Measurements from ENCODE around the gene LYRM1.

LYRM1 gene

DNA sequence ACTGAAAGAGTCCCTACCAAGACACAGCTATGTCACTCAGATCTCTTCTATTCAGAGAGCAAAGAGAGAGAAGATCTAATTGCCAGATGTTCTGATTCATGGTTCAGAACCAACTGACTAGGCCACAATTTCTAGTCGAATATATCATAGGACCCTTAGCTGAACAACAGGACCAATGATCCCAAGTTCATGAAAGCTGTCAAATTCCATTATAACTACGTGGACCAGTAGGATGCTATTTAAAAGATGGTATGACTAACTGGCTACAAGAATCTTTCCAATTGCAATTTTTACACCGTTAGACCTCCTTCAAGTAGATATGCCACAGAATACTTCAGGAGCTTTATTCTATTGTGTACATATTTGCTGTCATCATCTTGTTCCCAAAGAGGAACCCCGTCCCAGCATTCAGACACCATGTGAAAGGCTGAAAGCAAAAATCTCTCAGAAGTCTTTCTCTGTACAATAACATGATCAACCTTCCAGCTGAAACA is 26.4 kb upstream of the LYRM1 start:
- TF ChIP-seq EZH2 (optimal IDR thresholded peaks at IDR 0.05; ENCODE audit: low read depth, low read length) = no peak
- TF ChIP-seq, protein P1, sequence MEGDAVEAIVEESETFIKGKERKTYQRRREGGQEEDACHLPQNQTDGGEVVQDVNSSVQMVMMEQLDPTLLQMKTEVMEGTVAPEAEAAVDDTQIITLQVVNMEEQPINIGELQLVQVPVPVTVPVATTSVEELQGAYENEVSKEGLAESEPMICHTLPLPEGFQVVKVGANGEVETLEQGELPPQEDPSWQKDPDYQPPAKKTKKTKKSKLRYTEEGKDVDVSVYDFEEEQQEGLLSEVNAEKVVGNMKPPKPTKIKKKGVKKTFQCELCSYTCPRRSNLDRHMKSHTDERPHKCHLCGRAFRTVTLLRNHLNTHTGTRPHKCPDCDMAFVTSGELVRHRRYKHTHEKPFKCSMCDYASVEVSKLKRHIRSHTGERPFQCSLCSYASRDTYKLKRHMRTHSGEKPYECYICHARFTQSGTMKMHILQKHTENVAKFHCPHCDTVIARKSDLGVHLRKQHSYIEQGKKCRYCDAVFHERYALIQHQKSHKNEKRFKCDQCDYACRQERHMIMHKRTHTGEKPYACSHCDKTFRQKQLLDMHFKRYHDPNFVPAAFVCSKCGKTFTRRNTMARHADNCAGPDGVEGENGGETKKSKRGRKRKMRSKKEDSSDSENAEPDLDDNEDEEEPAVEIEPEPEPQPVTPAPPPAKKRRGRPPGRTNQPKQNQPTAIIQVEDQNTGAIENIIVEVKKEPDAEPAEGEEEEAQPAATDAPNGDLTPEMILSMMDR (IDR thresholded peaks at IDR 0.05; ENCODE audit: low read length) = no peak
- TF ChIP-seq EZH2phosphoT487 (IDR thresholded peaks at IDR 0.05; ENCODE audit: low read length) = no peak
- H3K4me1 ChIP-seq (ENCODE audit: low read length) = peaks cover 30% of the 10 kb centered on the region
- no peak overlapping the region for H2AFZ ChIP-seq (ENCODE audit: low read length)
- H3K9ac ChIP-seq (ENCODE audit: low read length) = no peak overlapping the region
- peaks cover 27% of the 10 kb centered on the region for H3K79me2 ChIP-seq (ENCODE audit: low read length)
- no peak for DNase-seq
- no peaks in the 10 kb centered on the region for H3K27me3 ChIP-seq (replicated peaks; ENCODE audit: insufficient read depth, low read length)
- peak overlapping the region; percentile 79; the same call in 1 of the 2 replicates for H3K27ac ChIP-seq (ENCODE audit: low read length)
- H3K9me2 ChIP-seq (replicated peaks; ENCODE audit: insufficient read depth, low read length) = no peaks in the 10 kb centered on the region
- H3F3A ChIP-seq (ENCODE audit: insufficient read depth, low read length) = peaks cover 26% of the 10 kb centered on the region
- peaks cover 12% of the 10 kb centered on the region for H4K20me1 ChIP-seq (ENCODE audit: insufficient read depth, low read length)
- no peaks in the 10 kb centered on the region for H3K36me3 ChIP-seq (replicated peaks; ENCODE audit: insufficient read depth, low read length)
- H3K4me2 ChIP-seq (ENCODE audit: low read depth, low read length) = peak overlapping the region; percentile 57
- H3K4me3 ChIP-seq (ENCODE audit: low read length) = peak overlapping the region; percentile 10
- no peaks in the 10 kb centered on the region for H3K9me3 ChIP-seq (replicated peaks; ENCODE audit: insufficient read depth, low read length)

GRCh38 chr16:20875355-20875650 is 25.3 kb upstream of the LYRM1 start:
- peak overlapping the region; percentile 79; the same call in 1 of the 2 replicates for H3K27ac ChIP-seq (ENCODE audit: low read length)

DNA sequence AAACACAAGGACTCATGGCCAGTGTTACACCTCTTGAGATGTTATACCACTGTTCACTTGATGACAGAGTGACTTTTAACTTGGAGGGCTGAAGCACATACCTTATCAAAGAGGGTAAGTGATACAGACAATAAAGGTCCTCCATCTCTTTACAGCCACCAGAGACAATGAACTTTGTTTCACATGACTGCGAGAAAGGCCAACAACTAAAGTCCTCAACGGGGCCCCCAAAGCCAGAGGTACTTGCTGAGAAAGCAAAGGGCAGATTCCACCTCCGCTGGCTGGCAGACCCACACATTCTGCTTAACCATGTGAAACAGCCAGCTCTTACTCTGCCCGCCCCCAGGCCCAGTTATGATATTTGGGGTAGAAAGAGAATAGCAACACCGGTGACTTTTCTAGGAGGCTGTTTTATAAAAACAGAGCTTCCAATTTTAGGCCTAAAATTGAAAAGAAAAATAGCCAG is 21.9 kb upstream of the LYRM1 start:
- TF ChIP-seq EZH2phosphoT487 (IDR thresholded peaks at IDR 0.05; ENCODE audit: low read length) = no peak
- no peak for TF ChIP-seq EZH2 (optimal IDR thresholded peaks at IDR 0.05; ENCODE audit: low read depth, low read length)
- TF ChIP-seq, protein P1 (IDR thresholded peaks at IDR 0.05; ENCODE audit: low read length) = no peak
- no peaks in the 10 kb centered on the region for H3K36me3 ChIP-seq (replicated peaks; ENCODE audit: insufficient read depth, low read length)
- H3K27ac ChIP-seq (ENCODE audit: low read length) = no peak overlapping the region
- H3K9me2 ChIP-seq (replicated peaks; ENCODE audit: insufficient read depth, low read length) = no peaks in the 10 kb centered on the region
- no peak for DNase-seq
- H3K9ac ChIP-seq (ENCODE audit: low read length) = no peak overlapping the region
- H3K4me3 ChIP-seq (ENCODE audit: low read length) = no peak overlapping the region
- H4K20me1 ChIP-seq (ENCODE audit: insufficient read depth, low read length) = peaks cover 5% of the 10 kb centered on the region
- peaks cover 20% of the 10 kb centered on the region for H3F3A ChIP-seq (ENCODE audit: insufficient read depth, low read length)
- H2AFZ ChIP-seq (ENCODE audit: low read length) = no peak overlapping the region
- no peaks in the 10 kb centered on the region for H3K27me3 ChIP-seq (replicated peaks; ENCODE audit: insufficient read depth, low read length)
- H3K4me2 ChIP-seq (ENCODE audit: low read depth, low read length) = no peak overlapping the region
- no peaks in the 10 kb centered on the region for H3K9me3 ChIP-seq (replicated peaks; ENCODE audit: insufficient read depth, low read length)
- peaks cover 17% of the 10 kb centered on the region for H3K4me1 ChIP-seq (ENCODE audit: low read length)
- peaks cover 9% of the 10 kb centered on the region for H3K79me2 ChIP-seq (ENCODE audit: low read length)

More at GRCh38 chr16:20875355-20875650, 25.3 kb upstream of the LYRM1 start:
- H3K27me3 ChIP-seq (replicated peaks; ENCODE audit: insufficient read depth, low read length) = no peaks in the 10 kb centered on the region
- peak overlapping the region; percentile 86 for H3K4me2 ChIP-seq (ENCODE audit: low read depth, low read length)
- peak overlapping the region; percentile 15; the same call in 1 of the 2 replicates for H3K4me3 ChIP-seq (ENCODE audit: low read length)
- no peak overlapping the region for H3K9ac ChIP-seq (ENCODE audit: low read length)
- TF ChIP-seq, protein P1 (IDR thresholded peaks at IDR 0.05; ENCODE audit: low read length) = no peak
- TF ChIP-seq EZH2phosphoT487 (IDR thresholded peaks at IDR 0.05; ENCODE audit: low read length) = no peak
- TF ChIP-seq EZH2 (optimal IDR thresholded peaks at IDR 0.05; ENCODE audit: low read depth, low read length) = no peak
- H3K36me3 ChIP-seq (replicated peaks; ENCODE audit: insufficient read depth, low read length) = no peaks in the 10 kb centered on the region
- H4K20me1 ChIP-seq (ENCODE audit: insufficient read depth, low read length) = peaks cover 12% of the 10 kb centered on the region
- peaks cover 30% of the 10 kb centered on the region for H3K4me1 ChIP-seq (ENCODE audit: low read length)
- no peak overlapping the region for H2AFZ ChIP-seq (ENCODE audit: low read length)
- DNase-seq = no peak
- no peaks in the 10 kb centered on the region for H3K9me2 ChIP-seq (replicated peaks; ENCODE audit: insufficient read depth, low read length)
- no peaks in the 10 kb centered on the region for H3K9me3 ChIP-seq (replicated peaks; ENCODE audit: insufficient read depth, low read length)
- H3F3A ChIP-seq (ENCODE audit: insufficient read depth, low read length) = peaks cover 26% of the 10 kb centered on the region
- peaks cover 27% of the 10 kb centered on the region for H3K79me2 ChIP-seq (ENCODE audit: low read length)

Data from MM.1S (cell line).